Skeletal muscle satellite cell (primary cell): ENCODE data around the gene SOX6.
"Not testable (repeated sequence)": the region's sequence is repeated elsewhere in the genome, so short reads cannot be mapped to it uniquely, and the experiment has no call there.

Experiments used
- H3K27me3 ChIP-seq: 2 replicates; pipeline ENCODE4 v1.7.0; 2013; ENCODE audit warnings: low read length; ENCODE audit not compliant: control insufficient read depth, insufficient read depth
- H3K36me3 ChIP-seq: 2 replicates; pipeline ENCODE4 v1.7.0; 2013; ENCODE audit warnings: mild to moderate bottlenecking, control low read depth, low read length; ENCODE audit not compliant: insufficient read depth
- H3K4me1 ChIP-seq: 2 replicates; pipeline ENCODE4 v1.7.0; 2013; ENCODE audit warnings: low read length; ENCODE audit not compliant: control insufficient read depth, insufficient read depth
- H3K4me2 ChIP-seq: 2 replicates; pipeline ENCODE4 v1.7.0; 2013; ENCODE audit warnings: mild to moderate bottlenecking, low read length
- H3K4me3 ChIP-seq: 2 replicates; pipeline ENCODE4 v1.7.0; 2013; ENCODE audit warnings: low read length
- H3K9ac ChIP-seq: 2 replicates; pipeline ENCODE4 v1.7.0; 2013; ENCODE audit warnings: mild to moderate bottlenecking, low read depth, low read length, moderate library complexity
- H3K9me3 ChIP-seq: replicated peaks from 2 replicates; pipeline ENCODE4 v1.7.0; 2013; ENCODE audit warnings: mild to moderate bottlenecking, control low read depth, low read length

SOX6 gene

DNA sequence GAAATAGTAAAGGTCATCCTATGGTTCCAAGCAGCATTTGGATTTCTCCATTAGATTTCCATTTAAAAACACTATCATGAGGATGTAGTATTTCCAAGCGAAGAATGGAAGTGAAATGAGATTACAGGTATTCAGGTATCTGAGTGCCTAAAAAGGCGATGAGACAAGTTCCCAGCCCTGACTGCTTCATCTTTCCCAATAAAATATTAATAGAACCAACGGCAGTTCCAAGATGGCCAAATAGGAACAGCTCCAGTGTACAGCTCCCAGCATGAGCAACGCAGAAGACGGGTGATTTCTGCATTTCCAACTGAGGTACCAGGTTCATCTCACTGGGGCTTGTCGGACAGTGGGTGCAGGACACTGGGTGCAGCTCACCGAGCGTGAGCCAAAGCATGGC, 215.2 kb downstream of the SOX6 start:
- H3K9me3 ChIP-seq, H3K4me2 ChIP-seq, H3K4me1 ChIP-seq, H3K36me3 ChIP-seq, H3K27me3 ChIP-seq, H3K9ac ChIP-seq, H3K4me3 ChIP-seq: not testable (repeated sequence)

DNA sequence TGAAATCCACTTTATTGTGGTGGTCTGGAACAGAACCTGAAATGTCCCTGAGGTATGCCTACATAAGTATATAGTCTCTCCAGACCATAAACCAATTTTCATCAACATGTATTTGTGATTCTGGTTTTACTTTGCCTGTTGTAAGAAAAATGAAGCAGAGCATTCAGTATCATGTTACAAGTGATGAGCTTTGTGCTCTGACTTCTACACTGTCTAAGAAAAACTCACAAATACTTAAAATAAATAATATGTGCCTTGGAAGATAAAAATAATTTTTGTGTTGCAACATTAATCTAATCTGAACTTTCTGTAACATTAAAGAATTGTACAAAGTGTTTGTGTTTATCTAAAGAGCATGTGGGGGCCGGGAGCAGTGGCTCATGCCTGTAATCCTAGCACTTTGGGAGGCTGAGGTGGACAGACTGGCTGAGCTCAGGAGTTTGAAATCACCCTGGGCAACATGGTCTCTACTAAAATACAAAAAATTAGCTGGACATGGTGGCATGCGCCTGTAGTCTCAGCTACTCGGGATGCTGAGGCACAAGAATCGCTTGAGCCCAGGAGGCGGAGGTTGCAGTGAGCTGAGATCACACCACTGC, 219.5 kb downstream of the SOX6 start:
- H3K9me3 ChIP-seq: no peaks in the 10 kb centered on the region
- H3K27me3 ChIP-seq: no peaks in the 10 kb centered on the region
- H3K36me3 ChIP-seq: no peaks in the 10 kb centered on the region
- H3K4me3 ChIP-seq: no peak overlapping the region
- H3K9ac ChIP-seq: no peak overlapping the region
- no peak overlapping the region for H3K4me2 ChIP-seq
- no peaks in the 10 kb centered on the region for H3K4me1 ChIP-seq

- no peaks in the 10 kb centered on the region for H3K4me1 ChIP-seq
- no peak overlapping the region for H3K4me3 ChIP-seq
- no peaks in the 10 kb centered on the region for H3K36me3 ChIP-seq
- H3K27me3 ChIP-seq: no peaks in the 10 kb centered on the region
- no peak overlapping the region for H3K4me2 ChIP-seq
- no peak overlapping the region for H3K9ac ChIP-seq
- no peaks in the 10 kb centered on the region for H3K9me3 ChIP-seq
Observed at GRCh38 chr11:16133867-16134266, 222.5 kb downstream of the SOX6 start.

DNA sequence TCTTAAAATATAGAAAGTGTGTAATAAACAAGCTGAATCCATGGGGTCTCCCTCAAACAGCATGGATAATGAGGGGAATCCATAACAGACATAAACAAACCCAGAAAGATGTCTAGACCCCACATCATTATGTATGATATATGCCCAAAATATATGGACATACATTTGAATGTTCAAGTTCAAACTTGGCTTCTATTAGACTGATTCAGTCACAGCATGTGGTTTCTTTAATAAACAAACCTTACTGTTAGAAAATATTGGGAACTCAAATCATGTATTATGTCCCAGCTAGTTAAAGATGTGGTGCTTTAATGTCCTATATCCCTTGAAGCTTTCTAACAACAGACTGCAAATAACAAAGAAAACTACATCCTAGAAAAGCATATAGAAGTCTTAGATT, 228.6 kb downstream of the SOX6 start:
- Histone ChIP-seq H3K4me2 (no peak overlapping the region), H3K4me3 (no peak overlapping the region), H3K36me3 (no peaks in the 10 kb centered on the region), H3K27me3 (no peaks in the 10 kb centered on the region), H3K4me1 (no peaks in the 10 kb centered on the region), H3K9ac (no peak overlapping the region), H3K9me3 (no peaks in the 10 kb centered on the region)

DNA sequence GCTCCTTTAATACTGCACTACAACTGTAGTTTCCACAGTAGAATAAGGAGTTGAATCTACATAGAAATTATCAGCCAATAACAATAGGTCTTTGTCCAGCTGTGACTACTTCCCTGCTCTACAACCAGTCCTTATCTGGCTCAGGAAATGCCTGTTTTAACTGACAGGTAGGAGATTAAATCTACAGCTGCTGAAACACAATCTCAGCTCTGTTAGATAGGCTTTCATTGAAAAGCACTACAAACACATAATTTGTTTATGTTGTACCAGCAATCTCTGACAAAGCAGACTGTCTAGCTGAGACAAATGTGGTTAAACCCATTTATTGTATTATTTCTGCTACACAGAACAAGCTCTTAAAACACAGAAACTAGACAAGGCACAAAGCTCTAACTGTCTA, 230.0 kb downstream of the SOX6 start:
- H3K4me1 ChIP-seq: no peaks in the 10 kb centered on the region
- no peak overlapping the region for H3K4me3 ChIP-seq
- no peaks in the 10 kb centered on the region for H3K9me3 ChIP-seq
- no peaks in the 10 kb centered on the region for H3K36me3 ChIP-seq
- H3K9ac ChIP-seq: no peak overlapping the region
- no peaks in the 10 kb centered on the region for H3K27me3 ChIP-seq
- no peak overlapping the region for H3K4me2 ChIP-seq

GRCh38 chr11:16125796-16126195, 230.6 kb downstream of the SOX6 start:
- Histone ChIP-seq H3K36me3 (no peaks in the 10 kb centered on the region), H3K27me3 (no peaks in the 10 kb centered on the region), H3K9ac (no peak overlapping the region), H3K9me3 (no peaks in the 10 kb centered on the region), H3K4me2 (no peak overlapping the region), H3K4me1 (no peaks in the 10 kb centered on the region), H3K4me3 (no peak overlapping the region)

GRCh38 chr11:16124390-16124789, 232.0 kb downstream of the SOX6 start:
- Histone ChIP-seq H3K36me3 (no peaks in the 10 kb centered on the region), H3K9ac (no peak overlapping the region), H3K27me3 (no peaks in the 10 kb centered on the region), H3K9me3 (no peaks in the 10 kb centered on the region), H3K4me1 (no peaks in the 10 kb centered on the region), H3K4me3 (no peak overlapping the region), H3K4me2 (no peak overlapping the region)

GRCh38 chr11:16121853-16122252, 234.5 kb downstream of the SOX6 start:
- no peak overlapping the region for H3K4me2 ChIP-seq
- H3K4me3 ChIP-seq: no peak overlapping the region
- H3K4me1 ChIP-seq: no peaks in the 10 kb centered on the region
- no peaks in the 10 kb centered on the region for H3K9me3 ChIP-seq
- H3K36me3 ChIP-seq: no peaks in the 10 kb centered on the region
- H3K27me3 ChIP-seq: no peaks in the 10 kb centered on the region
- no peak overlapping the region for H3K9ac ChIP-seq

DNA sequence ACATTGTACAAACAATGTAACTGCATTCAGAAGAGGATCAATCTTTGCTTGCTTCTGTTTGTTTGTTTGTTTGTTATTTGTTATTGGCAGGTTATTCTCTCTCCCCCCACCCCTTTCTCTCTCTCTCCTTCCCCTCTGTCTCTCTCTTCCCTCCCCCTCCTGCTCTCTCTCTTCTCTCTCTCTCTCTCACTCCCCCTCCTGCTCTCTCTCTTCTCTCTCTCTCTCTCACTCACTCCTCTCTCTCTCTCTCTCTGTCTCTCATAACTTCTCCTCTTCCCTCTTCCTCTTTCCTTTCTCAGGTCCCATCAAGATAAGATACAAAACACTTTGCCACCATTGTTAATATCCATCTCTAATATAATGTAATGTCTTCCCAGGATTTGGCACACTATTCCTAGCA, 236.3 kb downstream of the SOX6 start:
- no peaks in the 10 kb centered on the region for H3K9me3 ChIP-seq
- H3K36me3 ChIP-seq: no peaks in the 10 kb centered on the region
- no peak overlapping the region for H3K4me3 ChIP-seq
- H3K4me1 ChIP-seq: no peaks in the 10 kb centered on the region
- H3K4me2 ChIP-seq: no peak overlapping the region
- H3K9ac ChIP-seq: no peak overlapping the region
- H3K27me3 ChIP-seq: no peaks in the 10 kb centered on the region

DNA sequence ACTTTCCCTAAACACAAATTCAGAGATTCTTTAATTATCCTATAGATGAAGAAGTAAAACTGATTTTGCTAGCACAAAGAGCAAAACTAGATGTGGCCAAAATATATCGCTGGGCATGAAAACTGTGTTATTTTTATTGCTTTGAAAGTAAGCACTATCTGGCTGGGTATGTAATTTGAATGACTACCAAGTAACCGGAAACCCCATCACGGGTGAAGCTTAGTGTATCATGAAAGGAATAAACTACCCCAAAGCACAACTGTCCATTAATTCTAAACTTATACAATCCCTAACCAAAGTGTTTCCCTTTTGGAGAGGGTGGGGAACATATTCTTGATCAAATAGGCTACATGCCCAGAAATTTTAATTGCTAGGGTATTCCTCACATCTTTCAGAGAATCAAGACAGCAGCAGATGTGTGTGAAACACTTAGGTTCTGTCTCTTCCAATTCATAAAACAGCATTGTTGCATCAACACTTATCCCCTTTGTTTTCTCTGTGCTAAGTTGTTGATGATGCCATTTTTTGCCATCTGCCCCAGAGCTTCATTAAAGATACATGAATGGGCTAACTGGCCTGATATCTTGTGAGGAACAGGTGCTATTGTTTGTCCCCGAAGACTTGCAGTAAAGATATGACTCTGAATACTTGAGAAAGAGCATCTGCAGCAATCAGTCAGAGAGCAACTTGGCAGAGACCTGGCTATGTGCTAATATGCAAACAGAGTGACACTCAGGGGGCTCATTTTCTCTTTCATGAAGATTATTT, 238.2 kb downstream of the SOX6 start:
- Histone ChIP-seq H3K9me3 (no peaks in the 10 kb centered on the region), H3K4me1 (no peaks in the 10 kb centered on the region), H3K4me2 (no peak overlapping the region), H3K27me3 (no peaks in the 10 kb centered on the region), H3K4me3 (no peak overlapping the region), H3K36me3 (no peaks in the 10 kb centered on the region), H3K9ac (no peak overlapping the region)

DNA sequence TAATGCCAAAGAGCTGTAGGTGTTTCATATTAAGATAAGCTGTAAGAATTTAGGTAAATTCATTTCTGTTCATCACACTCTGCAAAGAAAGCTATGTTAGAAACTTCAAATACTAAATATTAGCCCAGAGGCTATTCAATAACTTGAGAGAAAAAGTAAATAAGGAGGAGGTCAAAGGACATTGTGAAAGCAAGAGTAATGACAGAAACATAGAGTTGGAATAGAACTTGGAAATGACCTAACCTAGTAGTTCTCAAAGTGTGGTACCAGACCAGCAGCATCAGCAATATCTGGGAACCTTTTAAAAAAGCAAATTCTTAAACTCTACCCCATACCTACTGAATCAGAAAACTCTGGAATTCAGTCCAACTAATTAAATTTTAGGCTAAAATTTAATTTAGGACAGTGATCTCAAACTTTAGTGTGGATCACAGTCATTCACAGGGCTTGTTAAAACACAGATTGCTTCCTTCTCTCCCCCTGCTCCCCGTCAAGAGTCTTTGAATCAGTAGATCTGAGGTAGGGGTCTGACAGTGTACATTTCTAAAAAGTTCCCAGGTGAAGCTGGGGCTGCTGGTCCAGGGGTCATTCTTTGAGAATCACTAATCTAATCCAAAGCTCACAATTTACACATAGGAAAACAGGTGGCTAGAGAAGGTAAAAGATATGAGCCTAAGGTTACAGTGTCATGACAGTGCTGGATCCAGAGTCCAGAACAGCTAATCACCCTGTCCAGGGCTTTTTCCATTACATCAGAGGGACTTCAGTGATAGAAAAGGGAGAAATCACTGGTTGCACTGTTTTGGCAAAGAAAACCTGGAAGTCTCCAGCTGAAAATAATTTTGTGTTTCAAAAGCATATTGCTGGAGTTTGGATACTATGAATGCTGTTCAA, 241.1 kb downstream of the SOX6 start:
- Histone ChIP-seq H3K36me3 (no peaks in the 10 kb centered on the region), H3K4me3 (no peak overlapping the region), H3K9ac (no peak overlapping the region), H3K4me1 (no peaks in the 10 kb centered on the region), H3K27me3 (no peaks in the 10 kb centered on the region), H3K9me3 (no peaks in the 10 kb centered on the region), H3K4me2 (no peak overlapping the region)
